MCF 10A (cell line): ENCODE measurements around the gene DUOXA2. TPM values are rescaled to one million over a fixed set of nuclear protein-coding genes. Genes with fewer than 3 reads are reported as not detected.
"Not testable (repeated sequence)": the region's sequence is repeated elsewhere in the genome, so short reads cannot be mapped to it uniquely, and the experiment has no call there.

Experiments used
- BruUV-seq: library from RNA; stranded (reverse); fragments of 400-500 nt; replicated peaks from 2 replicates; lab custom pipeline; 2021; lab: Mats Ljungman, UMichigan
- CTCF ChIA-PET: fragments of 300-600 bp; sonication (Branson Sonifier 250); formaldehyde crosslinking; extraction: SDS; loops from one replicate; lab custom pipeline; 2021; ENCODE audit warnings: antibody characterized with exemption, inconsistent platforms; lab: Yijun Ruan, JAX
- POLR2A ChIA-PET: fragments of 300-600, 350-650 bp; sonication (Branson Sonifier 250); formaldehyde crosslinking; extraction: SDS; loops from one replicate; lab custom pipeline; 2020; ENCODE audit warnings: antibody characterized with exemption, inconsistent platforms; lab: Yijun Ruan, JAX
- DNase-seq: peaks from one replicate; pipeline ENCODE4 v3.0.0-alpha.2; 2018; ENCODE audit not compliant: unreplicated experiment
- H3K27ac Mint-ChIP-seq: one replicate; pipeline ENCODE4 v1.8.0; 2022; ENCODE audit warnings: mild to moderate bottlenecking, low read depth, mixed read lengths; ENCODE audit not compliant: unreplicated experiment
- H3K27me3 Mint-ChIP-seq: one replicate; pipeline ENCODE4 v1.8.0; 2022; ENCODE audit warnings: mixed read lengths; ENCODE audit not compliant: insufficient read depth, unreplicated experiment
- H3K36me3 Mint-ChIP-seq: one replicate; pipeline ENCODE4 v1.8.0; 2022; ENCODE audit warnings: mild to moderate bottlenecking, moderate library complexity, mixed read lengths; ENCODE audit not compliant: insufficient read depth, unreplicated experiment
- H3K4me1 Mint-ChIP-seq: one replicate; pipeline ENCODE4 v1.8.0; 2022; ENCODE audit warnings: mixed read lengths; ENCODE audit not compliant: insufficient read depth, unreplicated experiment
- H3K4me3 Mint-ChIP-seq: one replicate; pipeline ENCODE4 v1.8.0; 2022; ENCODE audit warnings: mild to moderate bottlenecking, moderate library complexity, mixed read lengths; ENCODE audit not compliant: unreplicated experiment
- H3K9me3 Mint-ChIP-seq: one replicate; pipeline ENCODE4 v1.8.0; 2022; ENCODE audit warnings: mixed read lengths; ENCODE audit not compliant: unreplicated experiment
- intact Hi-C: fragments of 100-400 bp; cut with micrococcal nuclease; formaldehyde crosslinking; loops from 2 replicates; pipeline ENCODE4 v1.14.1; 2022
- total RNA-seq: library from RNA; stranded (reverse); gene quantifications from 2 replicates; pipeline ENCODE4 v1.2.3, GENCODE V29; 2022
- TF ChIP-seq, protein P1 (sequence below): fragments of 200-600 bp; IDR thresholded peaks from one replicate; pipeline ENCODE4 v1.8.0; 2022; ENCODE audit warnings: antibody characterized with exemption, mild to moderate bottlenecking; ENCODE audit not compliant: unreplicated experiment

The DUOXA2 gene
- total RNA-seq, 1 experiment from 2014 or later: not detected

DNA sequence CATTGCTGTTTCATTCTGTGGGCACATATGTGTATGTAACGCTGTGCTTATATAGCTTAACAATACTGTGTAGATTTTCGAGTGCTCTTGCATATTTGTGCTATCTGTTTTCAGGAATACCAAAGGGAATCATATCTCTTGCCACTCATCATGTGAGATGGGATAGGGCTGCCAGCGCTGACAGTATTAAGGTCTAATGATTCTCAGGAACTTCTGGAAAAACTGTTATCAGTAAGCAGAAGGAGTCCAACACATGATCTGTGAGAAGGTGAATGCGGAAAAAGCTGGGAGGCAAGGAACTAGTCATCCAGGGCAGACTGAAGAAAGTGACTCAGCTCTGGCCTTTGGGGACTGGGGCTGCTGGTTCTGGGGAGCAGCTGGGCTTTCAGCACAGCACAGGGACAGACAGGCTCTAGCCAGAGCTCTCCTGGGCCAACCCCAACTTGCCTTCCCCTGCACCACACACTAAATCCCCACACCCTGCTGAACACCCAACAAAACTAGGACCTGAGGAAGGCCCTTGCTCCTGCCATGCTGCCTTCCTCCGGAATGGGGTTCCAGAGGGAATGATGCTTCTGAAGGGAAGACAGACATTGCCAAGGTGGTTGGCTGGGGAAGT is 34.4 kb upstream of the DUOXA2 start:
- POLR2A ChIA-PET, H3K4me1 Mint-ChIP-seq, BruUV-seq, H3K4me3 Mint-ChIP-seq, H3K36me3 Mint-ChIP-seq, CTCF ChIA-PET, H3K9me3 Mint-ChIP-seq, intact Hi-C loops, H3K27ac Mint-ChIP-seq, DNase-seq: not testable (repeated sequence)
- peaks cover 13% of the 10 kb centered on the region for H3K27me3 Mint-ChIP-seq

DNA sequence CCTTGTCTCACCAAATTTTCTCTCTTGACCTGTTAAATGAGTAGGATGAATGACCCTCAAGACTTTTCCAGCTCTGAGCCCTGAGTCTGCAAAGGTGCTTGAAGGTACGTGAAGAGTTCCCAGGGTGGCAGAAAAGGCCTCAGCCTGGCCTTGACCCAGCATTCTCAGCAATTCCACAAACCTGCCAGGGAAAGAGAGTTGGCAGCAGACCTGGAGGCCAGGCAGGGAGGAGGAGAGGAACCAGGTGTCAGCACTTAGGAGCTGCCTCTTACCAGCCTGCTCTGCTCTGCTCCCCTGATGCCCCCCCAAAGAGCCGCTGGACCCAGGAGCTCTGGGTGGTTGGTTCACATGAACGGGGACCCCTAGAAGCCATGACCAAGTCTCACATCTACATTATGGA is 33.5 kb upstream of the DUOXA2 start:
- H3K9me3 Mint-ChIP-seq, H3K4me1 Mint-ChIP-seq, POLR2A ChIA-PET, H3K4me3 Mint-ChIP-seq, H3K36me3 Mint-ChIP-seq, H3K27ac Mint-ChIP-seq, BruUV-seq, intact Hi-C loops, DNase-seq: not testable (repeated sequence)
- CTCF ChIA-PET: interaction anchor here (0.6 to 0.8 kb wide), 2 partner anchors 16 to 319 kb away, joined by 3 read pairs; no protein-coding TSS in a partner anchor
- peaks cover 13% of the 10 kb centered on the region for H3K27me3 Mint-ChIP-seq

- H3K36me3 Mint-ChIP-seq, BruUV-seq, intact Hi-C loops, DNase-seq, H3K9me3 Mint-ChIP-seq, H3K27ac Mint-ChIP-seq, POLR2A ChIA-PET, H3K4me1 Mint-ChIP-seq, H3K4me3 Mint-ChIP-seq: not testable (repeated sequence)
- H3K27me3 Mint-ChIP-seq: peaks cover 13% of the 10 kb centered on the region
- CTCF ChIA-PET: interaction anchor here (1.1 kb wide), 1 partner anchor 36 kb away, joined by 4 read pairs; no protein-coding TSS in a partner anchor
Observed at GRCh38 chr15:45082412-45082811, 31.7 kb upstream of the DUOXA2 start.

- Mint-ChIP-seq H3K4me1 (no peaks in the 10 kb centered on the region), H3K27me3 (peaks cover 13% of the 10 kb centered on the region), H3K27ac (no peak overlapping the region), H3K9me3 (no peaks in the 10 kb centered on the region), H3K36me3 (no peaks in the 10 kb centered on the region), H3K4me3 (no peak overlapping the region)
- POLR2A ChIA-PET: interaction anchor here (0.9 kb wide), 1 partner anchor 504 kb away, joined by 3 read pairs; no protein-coding TSS in a partner anchor
- CTCF ChIA-PET: no interaction called here
- intact Hi-C loops: no loop called here
- BruUV-seq: no TSS peak
- TF ChIP-seq, protein P1, sequence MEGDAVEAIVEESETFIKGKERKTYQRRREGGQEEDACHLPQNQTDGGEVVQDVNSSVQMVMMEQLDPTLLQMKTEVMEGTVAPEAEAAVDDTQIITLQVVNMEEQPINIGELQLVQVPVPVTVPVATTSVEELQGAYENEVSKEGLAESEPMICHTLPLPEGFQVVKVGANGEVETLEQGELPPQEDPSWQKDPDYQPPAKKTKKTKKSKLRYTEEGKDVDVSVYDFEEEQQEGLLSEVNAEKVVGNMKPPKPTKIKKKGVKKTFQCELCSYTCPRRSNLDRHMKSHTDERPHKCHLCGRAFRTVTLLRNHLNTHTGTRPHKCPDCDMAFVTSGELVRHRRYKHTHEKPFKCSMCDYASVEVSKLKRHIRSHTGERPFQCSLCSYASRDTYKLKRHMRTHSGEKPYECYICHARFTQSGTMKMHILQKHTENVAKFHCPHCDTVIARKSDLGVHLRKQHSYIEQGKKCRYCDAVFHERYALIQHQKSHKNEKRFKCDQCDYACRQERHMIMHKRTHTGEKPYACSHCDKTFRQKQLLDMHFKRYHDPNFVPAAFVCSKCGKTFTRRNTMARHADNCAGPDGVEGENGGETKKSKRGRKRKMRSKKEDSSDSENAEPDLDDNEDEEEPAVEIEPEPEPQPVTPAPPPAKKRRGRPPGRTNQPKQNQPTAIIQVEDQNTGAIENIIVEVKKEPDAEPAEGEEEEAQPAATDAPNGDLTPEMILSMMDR: no peak
- DNase-seq: no peak
Observed at GRCh38 chr15:45083223-45083622, 30.9 kb upstream of the DUOXA2 start.

GRCh38 chr15:45084163-45084562 is 30.0 kb upstream of the DUOXA2 start:
- BruUV-seq: no TSS peak
- Mint-ChIP-seq H3K9me3 (no peaks in the 10 kb centered on the region), H3K36me3 (no peaks in the 10 kb centered on the region), H3K27me3 (peaks cover 13% of the 10 kb centered on the region), H3K4me1 (no peaks in the 10 kb centered on the region), H3K27ac (no peak overlapping the region), H3K4me3 (no peak overlapping the region)
- TF ChIP-seq, protein P1: no peak
- POLR2A ChIA-PET: interaction anchor here (0.9 kb wide), 1 partner anchor 503 kb away, joined by 3 read pairs; no protein-coding TSS in a partner anchor
- DNase-seq: no peak
- CTCF ChIA-PET: interaction anchor here (0.6 to 1.7 kb wide), 2 partner anchors 34 to 46 kb away, joined by 3 to 5 read pairs; no protein-coding TSS in a partner anchor
- intact Hi-C loops: no loop called here
